Retina (tissue), 1 donor: Measurements from ENCODE around the gene NOX4.
"Not testable (repeated sequence)": the region's sequence is repeated elsewhere in the genome, so short reads cannot be mapped to it uniquely, and the experiment has no call there.

ENCODE experiments used
- DNase-seq: peaks from one replicate; pipeline ENCODE4 v3.0.0-alpha.2; 2016

NOX4 gene

GRCh38 chr11:89378986-89379385 is 112.2 kb downstream of the NOX4 start:
- not testable (repeated sequence) for DNase-seq

DNA sequence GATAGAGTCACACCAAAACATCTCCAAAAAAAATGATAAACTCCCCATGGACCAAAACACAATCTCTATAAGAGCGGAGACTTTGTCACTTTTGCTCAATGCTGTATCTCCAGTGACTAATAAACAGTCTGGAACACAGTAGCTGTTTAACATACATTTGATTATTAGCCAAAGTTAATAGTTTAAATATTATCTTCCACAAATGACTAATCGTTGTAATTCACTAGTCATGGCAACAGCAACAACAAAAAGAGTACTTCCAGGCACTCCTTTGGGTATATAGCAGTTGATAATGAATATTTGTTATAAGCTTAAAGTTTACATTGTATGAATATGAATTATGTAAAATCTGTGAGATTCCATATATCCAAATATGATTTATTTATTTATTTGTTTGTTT is 121.8 kb downstream of the NOX4 start:
- not testable (repeated sequence) for DNase-seq

DNA sequence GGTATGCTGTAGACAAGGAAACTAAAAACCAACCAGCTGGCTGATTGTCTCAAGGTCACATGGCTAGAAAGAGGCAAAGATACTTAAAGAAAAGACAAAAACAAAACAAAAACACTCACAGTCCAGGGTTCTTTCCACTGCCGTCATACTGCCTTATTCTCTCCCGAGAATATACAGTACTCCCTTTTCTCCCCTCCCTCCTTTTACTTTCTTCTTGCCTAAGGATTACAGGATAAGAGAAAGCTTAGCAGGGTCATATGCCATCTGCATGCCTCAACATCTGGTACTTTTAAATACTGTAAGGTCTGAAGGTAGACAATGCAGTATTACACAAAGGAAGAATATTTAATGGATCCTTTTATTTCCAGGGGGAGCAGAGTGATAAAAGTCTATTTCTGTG is 126.3 kb downstream of the NOX4 start:
- DNase-seq: not testable (repeated sequence)

- DNase-seq: peak; percentile 44
Measured at GRCh38 chr11:89361734-89362133, 129.4 kb downstream of the NOX4 start.

GRCh38 chr11:89359208-89359607 is 132.0 kb downstream of the NOX4 start:
- DNase-seq: not testable (repeated sequence)

- peak; percentile 39 for DNase-seq
Measured at GRCh38 chr11:89358761-89359160, 132.4 kb downstream of the NOX4 start.

- DNase-seq: no peak
Measured at GRCh38 chr11:89355646-89356045, 135.5 kb downstream of the NOX4 start.

GRCh38 chr11:89354513-89354912 is 136.7 kb downstream of the NOX4 start:
- not testable (repeated sequence) for DNase-seq

DNA sequence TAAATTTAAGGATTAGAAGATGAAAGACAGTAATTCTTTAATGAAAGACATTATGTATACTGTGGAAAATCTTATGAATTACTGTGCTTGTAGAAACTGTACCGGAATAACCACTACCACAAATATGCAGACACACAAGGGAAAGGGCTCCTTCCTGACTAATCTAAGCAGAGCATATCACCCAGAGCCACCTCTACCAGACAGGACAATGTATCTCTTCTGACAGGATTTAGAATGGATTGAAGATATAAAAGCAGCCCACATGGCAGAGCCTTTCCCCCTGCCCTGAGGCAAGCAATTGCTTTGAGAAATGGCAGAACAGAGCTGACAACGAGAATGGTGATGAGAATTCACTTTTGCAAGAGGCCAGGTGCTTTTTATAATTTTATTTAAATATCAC is 144.1 kb downstream of the NOX4 start:
- DNase-seq: no peak

DNA sequence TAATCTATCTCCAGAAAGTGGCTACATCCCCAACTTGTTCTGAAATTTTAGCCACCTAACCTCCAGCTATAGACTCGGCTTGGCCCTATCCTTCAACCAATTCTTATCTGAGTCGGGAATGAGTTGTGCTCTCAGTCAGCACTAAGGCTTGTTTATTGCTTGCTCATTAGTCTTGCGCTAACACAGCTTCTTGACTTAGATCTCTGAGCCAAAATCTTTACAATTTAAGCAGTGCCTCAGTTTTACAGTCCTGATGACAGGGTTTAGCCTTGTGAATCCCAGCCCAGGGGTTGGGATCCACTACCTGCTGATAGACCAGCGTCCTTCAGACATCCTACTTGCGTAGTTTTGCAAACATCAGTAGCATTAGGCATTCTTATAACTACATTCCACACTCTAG is 144.6 kb downstream of the NOX4 start:
- DNase-seq: no peak

- DNase-seq: not testable (repeated sequence)
Measured at GRCh38 chr11:89342880-89343572, 148.1 kb downstream of the NOX4 start.

- not testable (repeated sequence) for DNase-seq
Measured at GRCh38 chr11:89340450-89340849, 150.7 kb downstream of the NOX4 start.

GRCh38 chr11:89338073-89338472 is 153.1 kb downstream of the NOX4 start:
- not testable (repeated sequence) for DNase-seq

- not testable (repeated sequence) for DNase-seq
Measured at GRCh38 chr11:89337100-89337650, 154.0 kb downstream of the NOX4 start.

DNA sequence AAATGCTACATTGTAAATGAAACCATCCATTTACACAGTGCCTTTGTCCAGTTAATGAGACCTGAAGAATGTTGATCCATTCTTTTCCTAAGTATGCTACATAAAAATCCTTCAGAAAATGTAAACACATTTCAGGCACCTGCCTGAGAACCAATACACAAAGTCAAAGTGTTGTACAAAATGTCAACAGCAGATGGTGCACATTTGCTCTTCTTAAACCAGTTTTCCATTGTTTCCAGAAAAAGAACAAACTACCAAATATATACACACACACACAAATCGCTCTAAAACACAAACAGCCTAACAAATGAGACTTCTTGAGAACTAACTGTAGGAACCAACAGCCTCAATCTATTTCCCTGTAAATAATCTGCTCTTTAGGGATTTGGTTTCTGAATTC is 157.5 kb downstream of the NOX4 start:
- not testable (repeated sequence) for DNase-seq

GRCh38 chr11:89331940-89332339 is 159.2 kb downstream of the NOX4 start:
- not testable (repeated sequence) for DNase-seq

- DNase-seq: no peak
Measured at GRCh38 chr11:89327885-89328284, 163.3 kb downstream of the NOX4 start.

DNA sequence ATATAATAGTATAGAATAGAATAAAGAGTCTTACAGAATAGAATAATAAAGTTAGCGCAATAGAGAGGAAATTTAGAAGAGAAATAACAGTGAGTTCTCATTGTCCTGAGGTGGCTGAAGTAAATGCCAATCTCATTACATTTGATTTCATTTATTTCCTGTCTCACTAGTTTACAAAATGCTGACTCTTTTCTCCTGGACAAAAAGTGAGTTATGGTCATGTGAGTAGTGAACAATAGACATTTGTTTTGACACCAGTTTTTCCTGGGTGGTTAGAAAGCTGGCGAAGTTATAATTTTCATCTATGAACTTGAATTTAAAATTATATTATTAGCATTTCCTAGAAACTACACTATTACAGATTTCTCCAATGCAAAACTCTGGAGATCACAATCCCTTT is 169.8 kb downstream of the NOX4 start:
- no peak for DNase-seq

GRCh38 chr11:89310607-89311006 is 180.6 kb downstream of the NOX4 start:
- not testable (repeated sequence) for DNase-seq

DNA sequence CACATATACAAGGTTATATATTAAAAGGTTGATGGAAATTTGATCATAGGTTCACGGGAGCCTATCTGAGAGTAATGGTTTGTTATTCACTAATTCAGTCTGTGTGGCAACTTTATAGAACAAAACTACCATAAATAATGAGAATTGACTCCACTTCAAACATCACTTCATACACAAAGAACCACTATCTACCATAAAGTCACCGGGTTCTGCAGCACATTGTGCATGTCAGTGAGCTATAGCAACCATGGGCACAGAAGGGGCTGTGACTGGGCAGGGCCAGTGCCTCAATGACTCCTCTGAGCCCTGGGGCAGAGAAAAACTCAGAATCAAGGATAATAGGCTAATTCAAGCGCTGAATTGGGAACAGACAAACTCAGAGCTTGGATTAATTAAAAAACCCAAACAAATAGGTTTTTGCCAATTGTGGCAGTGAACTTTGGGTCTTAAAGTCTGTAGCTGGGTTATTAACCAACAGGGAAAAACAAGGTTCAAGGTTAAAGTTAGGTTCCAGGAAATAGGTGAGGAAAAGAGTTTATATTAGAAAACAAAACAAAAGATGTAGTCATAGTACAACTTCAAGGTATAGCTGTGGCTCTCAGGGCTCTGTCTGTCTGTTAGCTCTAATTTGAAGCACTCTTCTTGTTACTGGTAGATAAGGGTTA is 181.7 kb downstream of the NOX4 start:
- not testable (repeated sequence) for DNase-seq

GRCh38 chr11:89308272-89308671 is 182.9 kb downstream of the NOX4 start:
- not testable (repeated sequence) for DNase-seq

GRCh38 chr11:89303029-89303428 is 188.1 kb downstream of the NOX4 start:
- DNase-seq: not testable (repeated sequence)

DNA sequence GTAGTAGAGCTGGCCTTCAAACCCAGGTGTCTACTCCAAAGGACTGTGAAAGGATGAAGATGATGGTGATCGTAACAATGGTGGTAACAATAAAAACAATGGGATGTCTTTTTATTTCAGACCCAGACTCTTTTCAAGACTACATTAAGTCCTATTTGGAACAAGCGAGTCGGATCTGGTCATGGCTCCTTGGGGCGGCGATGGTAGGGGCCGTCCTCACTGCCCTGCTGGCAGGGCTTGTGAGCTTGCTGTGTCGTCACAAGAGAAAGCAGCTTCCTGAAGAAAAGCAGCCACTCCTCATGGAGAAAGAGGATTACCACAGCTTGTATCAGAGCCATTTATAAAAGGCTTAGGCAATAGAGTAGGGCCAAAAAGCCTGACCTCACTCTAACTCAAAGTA is 196.2 kb downstream of the NOX4 start:
- not testable (repeated sequence) for DNase-seq
